Heart left ventricle (tissue), 16 donors: Measurements from ENCODE around the gene MICAL3. TPM values are rescaled to one million over a fixed set of nuclear protein-coding genes. Genes with fewer than 3 reads are reported as not detected.

Source experiments
- ATAC-seq, 4 donors: fragments of 200-7000 bp; cut with Tn5 transposase; one replicate each; pipeline ENCODE4 v1.9.1; 2020 to 2022; ENCODE audit warnings: moderate library complexity in 4 of 4, mild to moderate bottlenecking in 3 of 4, moderate number of reproducible peaks in 1 of 4
- DNase-seq, 5 donors: peaks; one replicate each; pipeline ENCODE4 v3.0.0-alpha.2; 2020
- H3K27ac ChIP-seq, 12 donors: fragments of 200-600 bp; sonication (generic) in 4 of 12; one replicate each; pipeline versions ENCODE4 v1.5.0 to v1.8.0; 2016 to 2022; ENCODE audit warnings: mild to moderate bottlenecking in 2 of 12
- H3K27me3 ChIP-seq, 9 donors: fragments of 200-600 bp; sonication (generic) in 2 of 9; one replicate each; pipeline versions ENCODE4 v1.5.1 to v1.8.0; 2016 to 2022; ENCODE audit warnings: mild to moderate bottlenecking in 3 of 9
- H3K36me3 ChIP-seq, 9 donors: fragments of 200-600 bp; sonication (generic) in 2 of 9; one replicate each; pipeline versions ENCODE4 v1.5.0 to v1.8.0; 2018 to 2022; ENCODE audit warnings: mild to moderate bottlenecking in 2 of 9
- H3K4me1 ChIP-seq, 12 donors: fragments of 200-600 bp; sonication (generic) in 4 of 12; one replicate each; pipeline versions ENCODE4 v1.5.0 to v1.8.0; 2016 to 2022; ENCODE audit warnings: mild to moderate bottlenecking in 3 of 12
- H3K4me3 ChIP-seq, 12 donors: fragments of 200-600 bp; sonication (generic) in 4 of 12; one replicate each; pipeline versions ENCODE4 v1.5.0 to v1.8.0; 2017 to 2022; ENCODE audit warnings: mild to moderate bottlenecking in 9 of 12, moderate library complexity in 4 of 12
- H3K9me3 ChIP-seq, 12 donors: fragments of 200-600 bp; sonication (generic) in 4 of 12; one replicate each; pipeline versions ENCODE4 v1.5.0 to v1.8.0; 2016 to 2022; ENCODE audit warnings: mild to moderate bottlenecking in 1 of 12
- CTCF ChIP-seq, 12 donors: fragments of 200-600 bp; sonication (generic) in 4 of 12; IDR thresholded peaks; one replicate each; pipeline versions ENCODE4 v1.5.0 to v1.8.0; 2018 to 2022; ENCODE audit warnings: antibody characterized with exemption in 12 of 12, mild to moderate bottlenecking in 5 of 12
- POLR2A ChIP-seq, 2 donors: fragments of 450-650 bp; IDR thresholded peaks; one replicate each; pipeline ENCODE4 v1.6.1; 2017; ENCODE audit warnings: antibody characterized with exemption in 2 of 2, mild to moderate bottlenecking in 2 of 2, moderate library complexity in 2 of 2
- WGBS, 4 donors: extraction: QIAGEN DNeasy Blood & Tissue Kit in 2 of 4; methylation state at CpG; one replicate each; pipeline versions ENCODE4 v1.1.5 to v1.1.7; 2013 to 2018; 5-methylcytosine and 5-hydroxymethylcytosine counted together
- intact Hi-C, 10 donors: fragments of 100-400 bp; cut with DNase I; formaldehyde crosslinking; loops; one replicate each; pipeline versions ENCODE4 v1.11.1 to v1.14.2; 2022
- polyA plus RNA-seq, 2 donors: library from polyadenylated mRNA; stranded (reverse); fragments of 200-250 nt; gene quantifications; one replicate each; pipeline ENCODE4 v1.2.3, GENCODE V29; 2013
- total RNA-seq, 9 donors: library from RNA; depleted of rRNA in 2 of 9; stranded (reverse); fragments of >200 nt in 2 of 9; fragmentation: NEBNext Ultra II Directional in 3 of 9; extraction: Animal tissue kit (Norgen Biotek cat#: 25700) in 3 of 9; gene quantifications; one replicate each; pipeline versions ENCODE4 v1.1.0 to v1.2.4, GENCODE V29; 2016 to 2023
- donor health status: ischemic (EF 13 %, LVEDD 7.1; RV severe dilation, severe dysfunction).
- donor health status: healthy with polysubstance abuse.
- donor health status: DM: no; HTN: yes; CAD: no.
- donor health status: DM: no; HTN: no; CAD: no.
- donor health status: ischemic (EF 25% LVEDD 6.9; RV normal size, moderate dysfunction).
- donor health status: ischemic (EF 25% LVEDD 5.7; RV mildly dilated, moderate dysfunction).
- donor health status: healthy.
- donor health status: DM: yes; HTN: yes; CAD: no.
- donor health status: ischemic (EF 35%, LVEDD 5.7; RV mildly dilated, moderate dysfunction).
- donor health status: nonischemic (EF 11% LVEDD 7.7; RV severe dilation, severe dysfunction).
- donor health status: DM: yes; HTN: yes; CAD: no.
- donor health status: PGD.
- donor health status: ischemic (EF 29% LVEDD 5.4; RV normal size, mild dysfunction).
- donor health status: nonischemic (EF 23%, LVEDD 6.1; RV moderate dilation, normal function).

The MICAL3 gene
- total and polyA plus RNA-seq, 11 donors = 41.3 to 125 (median 83.3) TPM

- DNase-seq (peak in 4 of 5 donors; percentile 80 to 91 (median 86)), ATAC-seq (peak; percentile 92 to 96 (median 94))
- Histone ChIP-seq H3K9me3 (no peaks in the 10 kb centered on the region), H3K36me3 (no peaks in the 10 kb centered on the region), H3K27ac (peak overlapping the region in 10 of 12 donors; percentile 9 to 87 (median 76)), H3K4me3 (no peak overlapping the region), H3K4me1 (peaks cover 0 to 42% (median 17%) of the 10 kb centered on the region in 12 donors), H3K27me3 (no peaks in the 10 kb centered on the region)
- 42 to 59% (median 46%) methylated on average over 3 of the region's 3 CpGs for WGBS, 4 donors
- intact Hi-C loops = no loop called here
- no peak for TF ChIP-seq CTCF (IDR thresholded peaks at IDR 0.05)
- peak in 1 of 2 donors; percentile 17 for TF ChIP-seq POLR2A (IDR thresholded peaks at IDR 0.05)
These were observed 92.9 kb downstream of the MICAL3 start for GRCh38 chr22:17931400-17931825.

- Histone ChIP-seq H3K4me3 (no peak overlapping the region), H3K36me3 (no peaks in the 10 kb centered on the region), H3K27me3 (no peaks in the 10 kb centered on the region), H3K4me1 (peaks cover 0 to 48% (median 22%) of the 10 kb centered on the region in 12 donors), H3K27ac (peak overlapping the region in 11 of 12 donors; percentile 9 to 87 (median 75)), H3K9me3 (no peaks in the 10 kb centered on the region)
- peak in 1 of 5 donors; percentile 25 for DNase-seq
- TF ChIP-seq CTCF (IDR thresholded peaks at IDR 0.05) (no peak), POLR2A (IDR thresholded peaks at IDR 0.05) (no peak)
- peak; percentile 19 to 56 (median 42) for ATAC-seq
- intact Hi-C loops = no loop called here
- 71 to 88% (median 81%) methylated on average over 18 of the region's 18 CpGs for WGBS, 4 donors
These were observed 93.7 kb downstream of the MICAL3 start for GRCh38 chr22:17930455-17931313.

GRCh38 chr22:17929909-17930308 is 94.5 kb downstream of the MICAL3 start:
- WGBS, 4 donors = 63 to 79% (median 73%) methylated on average over 7 of the region's 7 CpGs
- peak overlapping the region in 6 of 12 donors; percentile 4 to 87 (median 58) for H3K27ac ChIP-seq
- no peaks in the 10 kb centered on the region for H3K27me3 ChIP-seq

GRCh38 chr22:17928391-17928790 is 96.0 kb downstream of the MICAL3 start:
- TF ChIP-seq CTCF (IDR thresholded peaks at IDR 0.05) (no peak), POLR2A (IDR thresholded peaks at IDR 0.05) (no peak)
- H3K36me3 ChIP-seq = no peaks in the 10 kb centered on the region
- H3K4me3 ChIP-seq = no peak overlapping the region
- H3K9me3 ChIP-seq = no peaks in the 10 kb centered on the region
- H3K27me3 ChIP-seq = no peaks in the 10 kb centered on the region
- DNase-seq = no peak
- H3K4me1 ChIP-seq = peaks cover 1 to 67% (median 44%) of the 10 kb centered on the region in 12 donors
- H3K27ac ChIP-seq = no peak overlapping the region
- intact Hi-C loops = no loop called here
- no peak for ATAC-seq
- WGBS, 4 donors = 83 to 87% (median 86%) methylated on average over 7 of the region's 7 CpGs

More at GRCh38 chr22:17929909-17930308, 94.5 kb downstream of the MICAL3 start:
- ATAC-seq = no peak
- Histone ChIP-seq H3K4me1 (peaks cover 0 to 56% (median 29%) of the 10 kb centered on the region in 12 donors), H3K36me3 (no peaks in the 10 kb centered on the region), H3K4me3 (no peak overlapping the region), H3K9me3 (no peaks in the 10 kb centered on the region)
- intact Hi-C loops = no loop called here
- no peak for TF ChIP-seq POLR2A (IDR thresholded peaks at IDR 0.05)
- DNase-seq = no peak
